ENCODE results near the gene RAX2.

RAX2 gene

GRCh38 chr19:3746371-3747056 is 25.5 kb downstream of the RAX2 start:
- Histone ChIP-seq H3K4me1 (ENCODE audit: control insufficient read depth, insufficient read depth, low read length) (no peaks in the 10 kb centered on the region), H3K27me3 (ENCODE audit: control insufficient read depth, insufficient read depth, low read length) (no peaks in the 10 kb centered on the region), H3K36me3 (ENCODE audit: control insufficient read depth, insufficient read depth, low read length) (peaks cover 20% of the 10 kb centered on the region), H3K9ac (ENCODE audit: low read depth, low read length) (no peak overlapping the region), H3K4me3 (ENCODE audit: low read depth, low read length) (no peak overlapping the region), H3K9me3 (ENCODE audit: control insufficient read depth, insufficient read depth, low read length) (no peaks in the 10 kb centered on the region)

DNA sequence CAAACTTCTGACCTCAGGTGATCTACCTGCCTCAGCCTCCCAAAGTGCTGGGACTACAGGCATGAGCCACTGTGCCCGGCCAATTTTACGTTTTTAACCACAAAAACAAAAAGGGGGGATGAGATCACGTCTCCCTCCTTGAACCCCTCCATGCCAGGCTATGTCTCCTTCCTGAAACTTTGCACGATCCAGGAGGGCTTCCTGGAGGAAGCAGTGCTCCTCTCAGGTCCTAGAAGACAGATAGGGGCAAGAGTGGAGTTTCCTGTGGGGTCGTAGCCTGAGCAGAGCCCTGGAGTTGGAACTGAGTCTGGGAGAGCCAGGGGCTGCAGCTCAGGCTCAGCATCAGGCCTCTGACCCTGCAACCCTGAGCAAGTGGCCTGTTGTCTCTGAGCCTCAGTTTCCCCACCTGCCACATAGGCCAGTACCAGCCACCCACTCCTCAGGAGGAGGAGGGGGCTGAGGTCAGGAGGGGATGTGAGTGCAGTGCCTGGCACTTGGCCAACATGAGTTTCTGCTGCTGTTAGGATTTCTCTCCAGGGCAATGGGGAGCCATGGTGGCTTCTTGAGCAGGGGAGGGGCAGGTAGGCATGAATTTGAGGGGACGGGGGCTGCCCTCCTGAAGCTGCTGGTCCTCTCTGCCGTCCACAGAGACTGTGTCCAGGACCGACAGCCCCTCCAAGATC is 26.5 kb downstream of the RAX2 start:
- no peaks in the 10 kb centered on the region for H3K4me1 ChIP-seq (ENCODE audit: control insufficient read depth, insufficient read depth, low read length)
- no peaks in the 10 kb centered on the region for H3K9me3 ChIP-seq (ENCODE audit: control insufficient read depth, insufficient read depth, low read length)
- no peak overlapping the region for H3K4me3 ChIP-seq (ENCODE audit: low read depth, low read length)
- no peaks in the 10 kb centered on the region for H3K27me3 ChIP-seq (ENCODE audit: control insufficient read depth, insufficient read depth, low read length)
- H3K36me3 ChIP-seq (ENCODE audit: control insufficient read depth, insufficient read depth, low read length), result peaks cover 14% of the 10 kb centered on the region
- H3K9ac ChIP-seq (ENCODE audit: low read depth, low read length), result no peak overlapping the region

- Histone ChIP-seq H3K4me3 (ENCODE audit: low read depth, low read length) (no peak overlapping the region), H3K4me1 (ENCODE audit: control insufficient read depth, insufficient read depth, low read length) (no peaks in the 10 kb centered on the region), H3K27me3 (ENCODE audit: control insufficient read depth, insufficient read depth, low read length) (no peaks in the 10 kb centered on the region), H3K36me3 (ENCODE audit: control insufficient read depth, insufficient read depth, low read length) (peaks cover 10% of the 10 kb centered on the region), H3K9me3 (ENCODE audit: control insufficient read depth, insufficient read depth, low read length) (no peaks in the 10 kb centered on the region), H3K9ac (ENCODE audit: low read depth, low read length) (no peak overlapping the region)
Measured at GRCh38 chr19:3743486-3743885, 28.5 kb downstream of the RAX2 start.

- Histone ChIP-seq H3K4me3 (ENCODE audit: low read depth, low read length) (no peak overlapping the region), H3K4me1 (ENCODE audit: control insufficient read depth, insufficient read depth, low read length) (no peaks in the 10 kb centered on the region), H3K9me3 (ENCODE audit: control insufficient read depth, insufficient read depth, low read length) (no peaks in the 10 kb centered on the region), H3K36me3 (ENCODE audit: control insufficient read depth, insufficient read depth, low read length) (peaks cover 35% of the 10 kb centered on the region), H3K27me3 (ENCODE audit: control insufficient read depth, insufficient read depth, low read length) (no peaks in the 10 kb centered on the region), H3K9ac (ENCODE audit: low read depth, low read length) (no peak overlapping the region)
Measured at GRCh38 chr19:3740431-3740830, 31.6 kb downstream of the RAX2 start.

- no peaks in the 10 kb centered on the region for H3K9me3 ChIP-seq (ENCODE audit: control insufficient read depth, insufficient read depth, low read length)
- no peak overlapping the region for H3K4me3 ChIP-seq (ENCODE audit: low read depth, low read length)
- no peaks in the 10 kb centered on the region for H3K4me1 ChIP-seq (ENCODE audit: control insufficient read depth, insufficient read depth, low read length)
- no peak overlapping the region for H3K9ac ChIP-seq (ENCODE audit: low read depth, low read length)
- H3K27me3 ChIP-seq (ENCODE audit: control insufficient read depth, insufficient read depth, low read length), result no peaks in the 10 kb centered on the region
- peaks cover 38% of the 10 kb centered on the region for H3K36me3 ChIP-seq (ENCODE audit: control insufficient read depth, insufficient read depth, low read length)
Measured at GRCh38 chr19:3738477-3739220, 33.4 kb downstream of the RAX2 start.

GRCh38 chr19:3737487-3738205 is 34.4 kb downstream of the RAX2 start:
- H3K9ac ChIP-seq (ENCODE audit: low read depth, low read length), result no peak overlapping the region
- no peaks in the 10 kb centered on the region for H3K27me3 ChIP-seq (ENCODE audit: control insufficient read depth, insufficient read depth, low read length)
- peaks cover 43% of the 10 kb centered on the region for H3K36me3 ChIP-seq (ENCODE audit: control insufficient read depth, insufficient read depth, low read length)
- H3K4me1 ChIP-seq (ENCODE audit: control insufficient read depth, insufficient read depth, low read length), result no peaks in the 10 kb centered on the region
- no peaks in the 10 kb centered on the region for H3K9me3 ChIP-seq (ENCODE audit: control insufficient read depth, insufficient read depth, low read length)
- H3K4me3 ChIP-seq (ENCODE audit: low read depth, low read length), result no peak overlapping the region

- no peaks in the 10 kb centered on the region for H3K9me3 ChIP-seq (ENCODE audit: control insufficient read depth, insufficient read depth, low read length)
- no peak overlapping the region for H3K9ac ChIP-seq (ENCODE audit: low read depth, low read length)
- H3K36me3 ChIP-seq (ENCODE audit: control insufficient read depth, insufficient read depth, low read length), result peaks cover 48% of the 10 kb centered on the region
- H3K4me3 ChIP-seq (ENCODE audit: low read depth, low read length), result no peak overlapping the region
- H3K4me1 ChIP-seq (ENCODE audit: control insufficient read depth, insufficient read depth, low read length), result no peaks in the 10 kb centered on the region
- H3K27me3 ChIP-seq (ENCODE audit: control insufficient read depth, insufficient read depth, low read length), result no peaks in the 10 kb centered on the region
Measured at GRCh38 chr19:3736106-3736724, 35.8 kb downstream of the RAX2 start.

- Histone ChIP-seq H3K4me3 (ENCODE audit: low read depth, low read length) (no peak overlapping the region), H3K4me1 (ENCODE audit: control insufficient read depth, insufficient read depth, low read length) (no peaks in the 10 kb centered on the region), H3K9me3 (ENCODE audit: control insufficient read depth, insufficient read depth, low read length) (no peaks in the 10 kb centered on the region), H3K36me3 (ENCODE audit: control insufficient read depth, insufficient read depth, low read length) (peaks cover 46% of the 10 kb centered on the region), H3K9ac (ENCODE audit: low read depth, low read length) (no peak overlapping the region), H3K27me3 (ENCODE audit: control insufficient read depth, insufficient read depth, low read length) (no peaks in the 10 kb centered on the region)
Measured at GRCh38 chr19:3734310-3734600, 37.8 kb downstream of the RAX2 start.

- H3K9ac ChIP-seq (ENCODE audit: low read depth, low read length), result no peak overlapping the region
- no peaks in the 10 kb centered on the region for H3K27me3 ChIP-seq (ENCODE audit: control insufficient read depth, insufficient read depth, low read length)
- H3K36me3 ChIP-seq (ENCODE audit: control insufficient read depth, insufficient read depth, low read length), result peaks cover 43% of the 10 kb centered on the region
- H3K9me3 ChIP-seq (ENCODE audit: control insufficient read depth, insufficient read depth, low read length), result no peaks in the 10 kb centered on the region
- no peaks in the 10 kb centered on the region for H3K4me1 ChIP-seq (ENCODE audit: control insufficient read depth, insufficient read depth, low read length)
- no peak overlapping the region for H3K4me3 ChIP-seq (ENCODE audit: low read depth, low read length)
Measured at GRCh38 chr19:3733549-3734309, 38.3 kb downstream of the RAX2 start.

DNA sequence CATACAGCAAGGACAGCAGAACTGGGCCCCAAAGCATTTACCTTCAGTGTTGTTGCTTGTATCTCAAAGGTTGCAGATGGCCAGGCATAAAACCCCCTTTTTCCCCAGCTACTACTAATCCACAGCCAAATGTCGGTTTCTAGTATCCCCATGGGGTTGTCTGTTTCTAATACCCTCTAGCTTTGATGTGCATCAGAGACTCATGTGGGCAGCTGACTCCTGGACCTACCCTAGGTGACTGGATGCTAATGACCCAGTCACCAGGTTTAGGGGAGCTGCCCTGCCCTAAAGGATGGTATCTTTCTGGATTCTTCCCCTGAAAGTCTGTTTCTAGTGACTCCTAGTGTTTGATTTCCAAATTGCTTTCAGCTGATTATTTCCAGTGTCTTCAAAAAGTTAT is 39.9 kb downstream of the RAX2 start:
- no peak overlapping the region for H3K4me3 ChIP-seq (ENCODE audit: low read depth, low read length)
- H3K4me1 ChIP-seq (ENCODE audit: control insufficient read depth, insufficient read depth, low read length), result no peaks in the 10 kb centered on the region
- H3K27me3 ChIP-seq (ENCODE audit: control insufficient read depth, insufficient read depth, low read length), result no peaks in the 10 kb centered on the region
- peaks cover 30% of the 10 kb centered on the region for H3K36me3 ChIP-seq (ENCODE audit: control insufficient read depth, insufficient read depth, low read length)
- H3K9me3 ChIP-seq (ENCODE audit: control insufficient read depth, insufficient read depth, low read length), result no peaks in the 10 kb centered on the region
- H3K9ac ChIP-seq (ENCODE audit: low read depth, low read length), result no peak overlapping the region

GRCh38 chr19:3730457-3730958 is 41.5 kb downstream of the RAX2 start:
- H3K4me1 ChIP-seq (ENCODE audit: control insufficient read depth, insufficient read depth, low read length), result peaks cover 2% of the 10 kb centered on the region
- H3K4me3 ChIP-seq (ENCODE audit: low read depth, low read length), result no peak overlapping the region
- no peaks in the 10 kb centered on the region for H3K27me3 ChIP-seq (ENCODE audit: control insufficient read depth, insufficient read depth, low read length)
- H3K36me3 ChIP-seq (ENCODE audit: control insufficient read depth, insufficient read depth, low read length), result peaks cover 17% of the 10 kb centered on the region
- no peaks in the 10 kb centered on the region for H3K9me3 ChIP-seq (ENCODE audit: control insufficient read depth, insufficient read depth, low read length)
- H3K9ac ChIP-seq (ENCODE audit: low read depth, low read length), result no peak overlapping the region

All from iPS-15b (cell line).